SK-N-SH (cell line): ENCODE data around the gene TLX2. TPM values are rescaled to one million over a fixed set of nuclear protein-coding genes. Genes with fewer than 3 reads are reported as not detected.

Experiments
- CTCF ChIA-PET: fragments of 300-600, 350-600 bp; formaldehyde crosslinking; extraction: SDS; loops from one replicate; lab custom pipeline; 2021; lab: Yijun Ruan, JAX
- POLR2A ChIA-PET: fragments of 350-600 bp; sonication (Branson Sonifier 250); formaldehyde crosslinking; extraction: SDS; loops from one replicate; lab custom pipeline; 2020; ENCODE audit warnings: antibody characterized with exemption, inconsistent platforms; lab: Yijun Ruan, JAX
- DNase-seq: peaks from one replicate; pipeline ENCODE4 v3.0.0; 2012
- H2AFZ ChIP-seq: fragments of 200-600 bp; sonication (generic); 2 replicates; pipeline ENCODE4 v1.8.1; 2016; ENCODE audit warnings: antibody characterized with exemption, mild to moderate bottlenecking, low read depth
- H3F3A ChIP-seq: fragments of 200-600 bp; sonication (generic); replicated peaks from 2 replicates; pipeline ENCODE3; 2016; ENCODE audit warnings: antibody characterized with exemption, mild to moderate bottlenecking; ENCODE audit not compliant: insufficient read depth
- H3K27ac ChIP-seq, 2 experiments: fragments of 200-500 bp in 1 of 2; fragments of 200-600 bp in 1 of 2; sonication (Bioruptor generic) in 1 of 2; sonication (generic), shearing (Covaris generic) in 1 of 2; 2 replicates each; pipeline versions ENCODE4 v1.5.1 to v1.6.1; 2014 to 2016; ENCODE audit warnings: low read depth in 2 of 2, inconsistent platforms in 1 of 2, low read length in 1 of 2, mild to moderate bottlenecking in 1 of 2, mixed read lengths in 1 of 2
- H3K27me3 ChIP-seq: fragments of 200-600 bp; sonication (generic), shearing (Covaris generic); 2 replicates; pipeline ENCODE4 v1.6.1; 2016; ENCODE audit warnings: mixed run types; ENCODE audit not compliant: insufficient read depth
- H3K36me3 ChIP-seq, 2 experiments: fragments of 200-500 bp in 1 of 2; fragments of 200-600 bp in 1 of 2; sonication (Bioruptor generic) in 1 of 2; sonication (generic) in 1 of 2; replicated peaks in 1 of 2; 2 replicates each; pipeline versions ENCODE3 to v1.5.1; 2014 to 2016; ENCODE audit warnings: low read length in 1 of 2, mild to moderate bottlenecking in 1 of 2; ENCODE audit not compliant: insufficient read depth in 2 of 2, control insufficient read depth in 1 of 2
- H3K4me1 ChIP-seq, 2 experiments: fragments of 200-500 bp in 1 of 2; fragments of 200-600 bp in 1 of 2; sonication (Bioruptor generic) in 1 of 2; sonication (generic), shearing (Covaris generic) in 1 of 2; 2 replicates each; pipeline versions ENCODE4 v1.5.1 to v1.6.1; 2014 to 2016; ENCODE audit warnings: low read depth in 1 of 2, low read length in 1 of 2, mixed run types in 1 of 2; ENCODE audit not compliant: insufficient read depth in 2 of 2, control insufficient read depth in 1 of 2
- H3K4me2 ChIP-seq: fragments of 200-600 bp; sonication (generic), shearing (Covaris generic); 2 replicates; pipeline ENCODE4 v1.6.1; 2017; ENCODE audit warnings: mixed run types
- H3K4me3 ChIP-seq, 2 experiments: fragments of 200-500 bp in 1 of 2; fragments of 200-600 bp in 1 of 2; sonication (Bioruptor generic) in 1 of 2; sonication (generic), shearing (Covaris generic) in 1 of 2; 2 replicates each; pipeline versions ENCODE4 v1.5.1 to v1.8.1; 2014 to 2016; ENCODE audit warnings: low read depth in 2 of 2, inconsistent platforms in 1 of 2, low read length in 1 of 2, mild to moderate bottlenecking in 1 of 2, mixed read lengths in 1 of 2, moderate library complexity in 1 of 2
- H3K79me2 ChIP-seq: fragments of 200-600 bp; sonication (generic); 2 replicates; pipeline ENCODE4 v1.8.1; 2017; ENCODE audit warnings: mild to moderate bottlenecking; ENCODE audit not compliant: insufficient read depth
- H3K9ac ChIP-seq: fragments of 200-600 bp; sonication (generic); 2 replicates; pipeline ENCODE4 v1.6.1; 2017; ENCODE audit warnings: mixed run types
- H3K9me2 ChIP-seq: fragments of 200-600 bp; sonication (generic); 2 replicates; pipeline ENCODE4 v1.6.1; 2017; ENCODE audit warnings: mixed run types
- H3K9me3 ChIP-seq: fragments of 200-600 bp; sonication (generic); 2 replicates; pipeline ENCODE4 v1.6.1; 2017; ENCODE audit warnings: mixed run types, mild to moderate bottlenecking, moderate library complexity
- H4K20me1 ChIP-seq: fragments of 200-600 bp; sonication (generic); 2 replicates; pipeline ENCODE4 v1.6.1; 2017; ENCODE audit warnings: mild to moderate bottlenecking, mixed run types; ENCODE audit not compliant: insufficient read depth
- CHD2 ChIP-seq: fragments of 150-350 bp; IDR thresholded peaks from 2 replicates; pipeline ENCODE4 v1.6.1; 2018; ENCODE audit warnings: low read length; ENCODE audit not compliant: partially characterized antibody
- ELF1 ChIP-seq: IDR thresholded peaks from 2 replicates; pipeline ENCODE4 v1.4.0; 2012
- FOSL2 ChIP-seq: IDR thresholded peaks from 2 replicates; pipeline ENCODE4 v1.4.0; 2012; ENCODE audit warnings: low read depth, mild to moderate bottlenecking, moderate library complexity, borderline replicate concordance
- FOXJ3 ChIP-seq: sonication (generic); formaldehyde crosslinking; IDR thresholded peaks from 2 replicates; pipeline ENCODE4 v1.5.1; 2020; ENCODE audit warnings: mild to moderate bottlenecking, missing genetic modification reagents
- FOXM1 ChIP-seq: IDR thresholded peaks from 2 replicates; pipeline ENCODE4 v1.4.0; 2012; ENCODE audit warnings: low read depth, mild to moderate bottlenecking
- GABPA ChIP-seq: IDR thresholded peaks from 2 replicates; pipeline ENCODE4 v1.4.0; 2012; ENCODE audit warnings: low read depth, mild to moderate bottlenecking
- GATA2 ChIP-seq: sonication (generic); formaldehyde crosslinking; IDR thresholded peaks from 2 replicates; pipeline ENCODE4 v1.5.0; 2020; ENCODE audit warnings: mild to moderate bottlenecking, missing genetic modification reagents
- IRF3 ChIP-seq: fragments of 150-350 bp; IDR thresholded peaks from 2 replicates; pipeline ENCODE4 v1.6.1; 2016; ENCODE audit warnings: mild to moderate bottlenecking, low read depth, low read length
- JUND ChIP-seq: IDR thresholded peaks from 2 replicates; pipeline ENCODE4 v1.4.0; 2012
- MAX ChIP-seq: IDR thresholded peaks from 2 replicates; pipeline ENCODE4 v1.4.0; 2012; ENCODE audit warnings: low read depth
- MEF2A ChIP-seq: IDR thresholded peaks from 2 replicates; pipeline ENCODE4 v1.4.0; 2012; ENCODE audit warnings: low read depth, borderline replicate concordance
- MXI1 ChIP-seq: IDR thresholded peaks from 2 replicates; pipeline ENCODE4 v1.6.1; 2012; ENCODE audit warnings: mild to moderate bottlenecking, low read depth, low read length, improper control_type of control experiment
- NFIC ChIP-seq: IDR thresholded peaks from 2 replicates; pipeline ENCODE4 v1.4.0; 2012; ENCODE audit warnings: borderline replicate concordance
- RAD21 ChIP-seq: IDR thresholded peaks from 2 replicates; pipeline ENCODE4 v1.6.1; 2012; ENCODE audit warnings: mild to moderate bottlenecking, low read length
- RCOR1 ChIP-seq: fragments of 150-350 bp; IDR thresholded peaks from 2 replicates; pipeline ENCODE4 v1.6.1; 2017; ENCODE audit warnings: antibody characterized with exemption, low read length
- RFX5 ChIP-seq: IDR thresholded peaks from 2 replicates; pipeline ENCODE4 v1.6.1; 2012; ENCODE audit warnings: mild to moderate bottlenecking, improper control_type of control experiment, low read length
- RXRA ChIP-seq: IDR thresholded peaks from 2 replicates; pipeline ENCODE4 v1.4.0; 2012; ENCODE audit warnings: low read depth, mild to moderate bottlenecking, borderline replicate concordance
- SIN3A ChIP-seq: IDR thresholded peaks from 2 replicates; pipeline ENCODE4 v1.6.1; 2012; ENCODE audit warnings: low read depth, mild to moderate bottlenecking, low read length, moderate library complexity, borderline replicate concordance
- SMC3 ChIP-seq: IDR thresholded peaks from 2 replicates; pipeline ENCODE4 v1.6.1; 2012; ENCODE audit warnings: low read depth, low read length, improper control_type of control experiment
- TAF1 ChIP-seq: IDR thresholded peaks from 2 replicates; pipeline ENCODE4 v1.6.1; 2012; ENCODE audit warnings: low read depth, mild to moderate bottlenecking, low read length, moderate library complexity, borderline replicate concordance
- TEAD4 ChIP-seq: IDR thresholded peaks from 2 replicates; pipeline ENCODE4 v1.4.0; 2012; ENCODE audit warnings: mild to moderate bottlenecking, borderline replicate concordance; ENCODE audit not compliant: insufficient read depth
- WGBS: methylation state at CpG from one replicate; pipeline ENCODE4 v1.1.6; 2017; ENCODE audit warnings: low lambda C conversion rate; 5-methylcytosine and 5-hydroxymethylcytosine counted together
- polyA plus RNA-seq, 3 experiments: library from polyadenylated mRNA; depleted of rRNA; stranded (reverse); fragments of >200 nt; gene quantifications; 2 replicates each; pipeline ENCODE4 v1.2.3, GENCODE V29; 2012

TLX2 gene
- polyA plus RNA-seq, 1 of the 3 experiments (the other 2 are of a cell fraction), result 24.5 TPM

GRCh38 chr2:74481961-74482800, 32.1 kb upstream of the TLX2 start:
- Histone ChIP-seq H3K27ac (peak overlapping the region; percentile 79 to 91), H3K9me3 (no peaks in the 10 kb centered on the region), H3K4me1 (peaks cover 13 to 16% of the 10 kb centered on the region in 2 experiments; a peak in 3 of 4 replicates), H3K27me3 (no peaks in the 10 kb centered on the region), H3K9me2 (no peaks in the 10 kb centered on the region), H3K9ac (peak overlapping the region; percentile 79), H4K20me1 (no peaks in the 10 kb centered on the region), H3K4me2 (peak overlapping the region; percentile 86), H3K4me3 (peak overlapping the region; percentile 70 to 97), H3K36me3 (peaks cover 11 to 20% of the 10 kb centered on the region in 2 experiments), H3F3A (peaks cover 3% of the 10 kb centered on the region), H3K79me2 (peaks cover 76% of the 10 kb centered on the region), H2AFZ (peak overlapping the region; percentile 86; the same call in 1 of the 2 replicates)
- TF ChIP-seq MXI1 (peak; percentile 28; the same call in 1 of the 2 replicates), JUND (no peak), RFX5 (no peak), ELF1 (no peak), NFIC (no peak), CHD2 (no peak), MAX (no peak), GABPA (no peak), SIN3A (no peak; the same call in 1 of the 2 replicates)
- 4% methylated on average over 26 of the region's 80 CpGs for WGBS
- POLR2A ChIA-PET, result interaction anchor here (0.6 to 3.5 kb wide), 16 partner anchors 9 to 107 kb away, joined by 3 to 24 read pairs (median 8); partner anchors contain the start of genes AUP1, C2orf81, HTRA2 and INO80B
- CTCF ChIA-PET, result interaction anchor here (0.6 to 7.5 kb wide), 27 partner anchors 10 to 147 kb away, joined by 3 to 116 read pairs (median 7); partner anchors contain the start of genes AUP1, DQX1, HTRA2 and LBX2
- peak; percentile 75 for DNase-seq

DNA sequence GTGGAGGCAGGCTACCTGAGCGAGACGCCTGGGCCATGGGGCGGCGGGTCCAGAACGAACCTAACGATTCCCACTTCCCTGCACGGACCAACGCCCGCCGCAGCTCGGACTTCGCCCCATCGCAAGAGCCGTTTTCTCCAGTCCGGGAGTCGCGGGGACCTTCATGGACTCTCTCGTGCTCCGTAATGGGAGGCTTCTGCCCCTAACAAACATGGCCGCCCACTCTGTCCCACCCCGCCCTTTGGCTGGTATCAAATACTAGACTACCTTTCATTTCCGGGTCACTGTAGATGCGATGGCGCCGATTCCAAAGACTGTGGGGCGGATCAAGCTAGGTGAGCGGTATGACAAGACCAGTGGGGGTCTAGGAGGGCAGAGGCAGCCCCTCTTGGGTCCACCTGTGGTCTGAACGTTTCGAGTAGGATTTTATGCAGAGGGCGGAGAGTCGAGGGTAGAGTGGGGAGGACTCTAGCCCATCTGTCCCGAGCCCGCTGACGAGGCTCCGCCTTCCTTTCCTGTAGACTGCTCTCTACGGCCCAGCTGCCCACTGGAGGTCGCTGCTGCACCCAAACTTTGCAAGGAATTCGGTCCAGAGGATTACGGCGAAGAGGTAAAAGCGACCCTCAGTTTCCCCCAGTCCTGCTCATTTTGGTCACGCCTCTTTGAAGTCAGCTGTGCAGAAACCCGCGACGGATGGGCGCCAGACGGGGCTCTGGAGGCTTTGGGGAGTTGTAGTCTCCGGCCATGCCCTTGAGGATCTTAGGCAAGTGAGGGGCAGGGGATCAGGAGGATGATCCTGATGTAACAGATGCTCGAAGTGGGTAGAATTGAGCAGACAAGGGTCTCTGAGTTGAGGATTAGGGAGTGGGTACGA, 31.2 kb upstream of the TLX2 start, which contains the start of the genes CCDC142 and TTC31:
CCDC142 (minus strand) TSS at position 198 of the 874 bp plus-strand sequence; CDS start at position 37, 161 bp downstream.
TTC31 (plus strand) TSS at position 281 of the 874 bp plus-strand sequence; CDS start at position 296, 15 bp downstream.
- DNase-seq, result peak; percentile 93
- no peak for TF ChIP-seq RFX5
- TF ChIP-seq RAD21, result peak; percentile 84
- no peak for TF ChIP-seq FOXM1
- TF ChIP-seq SIN3A, result no peak; the same call in 1 of the 2 replicates
- TF ChIP-seq MXI1, result peak; percentile 79
- TF ChIP-seq IRF3, result no peak
- peak; percentile 48; the same call in 1 of the 2 replicates for TF ChIP-seq FOXJ3
- TF ChIP-seq TEAD4, result no peak
- TF ChIP-seq MEF2A, result no peak
- TF ChIP-seq RCOR1, result peak; percentile 5; the same call in 1 of the 2 replicates
- no peak for TF ChIP-seq FOSL2
- TF ChIP-seq MAX, result peak; percentile 39
- peak; percentile 91 for TF ChIP-seq SMC3
- TF ChIP-seq RXRA, result no peak
- peak; percentile 84 for TF ChIP-seq ELF1
- TF ChIP-seq GATA2 (CRISPR knock-in tag), result no peak; the same call in 1 of the 2 replicates
- TF ChIP-seq NFIC, result peak; percentile 9; the same call in 1 of the 2 replicates
- TF ChIP-seq TAF1, result no peak; the same call in 1 of the 2 replicates

More for the DNA sequence above, 31.2 kb upstream of the TLX2 start, which contains the start of the genes CCDC142 and TTC31:
- Histone ChIP-seq H3K27ac (peak within 1 kb of the TSS; percentile 79 to 91), H3K9me2 (no peaks in the 10 kb centered on the region), H2AFZ (peak within 1 kb of the TSS; percentile 86), H3K4me3 (peak within 1 kb of the TSS; percentile 70 to 97), H3K4me2 (peak within 1 kb of the TSS; percentile 86), H3K36me3 (peaks cover 8 to 15% of the 10 kb centered on the region in 2 experiments), H4K20me1 (no peaks in the 10 kb centered on the region), H3K9ac (peak within 1 kb of the TSS; percentile 79), H3K79me2 (peaks cover 76% of the 10 kb centered on the region), H3F3A (peaks cover 3% of the 10 kb centered on the region), H3K4me1 (peaks cover 13 to 16% of the 10 kb centered on the region in 2 experiments; a peak in 3 of 4 replicates), H3K9me3 (no peaks in the 10 kb centered on the region), H3K27me3 (no peaks in the 10 kb centered on the region)
- CTCF ChIA-PET, result interaction anchor here (0.6 to 7.5 kb wide), 31 partner anchors 9 to 161 kb away, joined by 3 to 116 read pairs (median 6); partner anchors contain the start of genes AUP1, DQX1, HTRA2 and LBX2
- POLR2A ChIA-PET, result interaction anchor here (0.6 to 3.5 kb wide), 15 partner anchors 10 to 106 kb away, joined by 3 to 24 read pairs (median 8); partner anchors contain the start of genes AUP1, C2orf81, HTRA2 and INO80B
- WGBS, result 1% methylated on average over 28 of the region's 50 CpGs
